Upper lobe of left lung (tissue), 6 donors: ENCODE data around the gene ST7. TPM values are rescaled to one million over a fixed set of nuclear protein-coding genes. Genes with fewer than 3 reads are reported as not detected.

Experiments
- ATAC-seq, 2 donors: fragments of 200-7000 bp; cut with Tn5 transposase; one replicate each; pipeline ENCODE4 v1.9.1; 2022; ENCODE audit warnings: mild to moderate bottlenecking in 2 of 2, moderate library complexity in 2 of 2; ENCODE audit not compliant: low FRiP score in 2 of 2
- DNase-seq, 2 donors: peaks; one replicate each; pipeline ENCODE4 v3.0.0-alpha.2; 2019 to 2020
- H3K27ac ChIP-seq, 4 donors: fragments of 200-600 bp; sonication (generic); one replicate each; pipeline ENCODE4 v1.5.1; 2016 to 2019
- H3K27me3 ChIP-seq, 4 donors: fragments of 200-600 bp; sonication (generic); one replicate each; pipeline ENCODE4 v1.5.1; 2017 to 2019
- H3K36me3 ChIP-seq, 4 donors: fragments of 200-600 bp; sonication (generic); one replicate each; pipeline ENCODE4 v1.5.1; 2016 to 2019
- H3K4me1 ChIP-seq, 4 donors: fragments of 200-600 bp; sonication (generic); one replicate each; pipeline ENCODE4 v1.5.1; 2018 to 2019
- H3K4me3 ChIP-seq, 4 donors: fragments of 200-600 bp; sonication (generic); one replicate each; pipeline ENCODE4 v1.5.1; 2017 to 2019; ENCODE audit warnings: mild to moderate bottlenecking in 2 of 4, moderate library complexity in 1 of 4
- H3K9me3 ChIP-seq, 4 donors: fragments of 200-600 bp; sonication (generic); one replicate each; pipeline ENCODE4 v1.5.1; 2018 to 2019
- EP300 ChIP-seq, 4 donors: sonication (generic); formaldehyde crosslinking; IDR thresholded peaks; one replicate each; pipeline ENCODE4 v1.5.1; 2017; ENCODE audit warnings: antibody characterized with exemption in 4 of 4, control low read depth in 2 of 4
- POLR2A ChIP-seq, 4 donors: fragments of 450-650 bp; IDR thresholded peaks; one replicate each; pipeline ENCODE4 v1.5.1; 2016 to 2017; ENCODE audit warnings: antibody characterized with exemption in 4 of 4, mild to moderate bottlenecking in 2 of 4
- POLR2AphosphoS5 ChIP-seq, 2 donors: sonication (generic); formaldehyde crosslinking; IDR thresholded peaks; one replicate each; pipeline ENCODE4 v1.5.1; 2017; ENCODE audit warnings: antibody characterized with exemption in 2 of 2
- WGBS, 2 donors: methylation state at CpG; one replicate each; pipeline ENCODE4 v1.1.5; 2017 to 2018; 5-methylcytosine and 5-hydroxymethylcytosine counted together
- total RNA-seq, 6 donors: library from RNA; depleted of rRNA in 4 of 6; stranded (reverse); fragments of >200 nt in 4 of 6; gene quantifications; one replicate each; pipeline versions ENCODE4 v1.1.0 to v1.2.1, GENCODE V29; 2016 to 2021
- TF ChIP-seq, protein P1 (sequence below), 6 experiments: fragments of 450-650 bp in 4 of 6; fragments of 200-600 bp in 2 of 6; sonication (generic) in 2 of 6; IDR thresholded peaks; one replicate each; pipeline ENCODE4 v1.5.1; 2016 to 2019; ENCODE audit warnings: antibody characterized with exemption in 6 of 6
- donor health status: DM: no; HTN: no; CAD: no; lungs with moderate emphysema.
- donor health status: DM: no; HTN: yes; CAD: no; lungs with severe emphysema.

ST7 gene
- total RNA-seq, 6 donors from 2014 or later = 36.0 to 135 (median 73.4) TPM

- no peak for DNase-seq
- ATAC-seq = no peak
- Histone ChIP-seq H3K27ac (no peak overlapping the region), H3K27me3 (no peaks in the 10 kb centered on the region), H3K36me3 (no peaks in the 10 kb centered on the region), H3K4me3 (no peak overlapping the region), H3K4me1 (peaks cover 6 to 16% (median 10%) of the 10 kb centered on the region in 4 donors), H3K9me3 (peaks cover 0 to 5% (median 0%) of the 10 kb centered on the region in 4 donors)
- TF ChIP-seq POLR2A (IDR thresholded peaks at IDR 0.05) = no peak
- no peak for TF ChIP-seq EP300 (IDR thresholded peaks at IDR 0.05)
- TF ChIP-seq, protein P1, sequence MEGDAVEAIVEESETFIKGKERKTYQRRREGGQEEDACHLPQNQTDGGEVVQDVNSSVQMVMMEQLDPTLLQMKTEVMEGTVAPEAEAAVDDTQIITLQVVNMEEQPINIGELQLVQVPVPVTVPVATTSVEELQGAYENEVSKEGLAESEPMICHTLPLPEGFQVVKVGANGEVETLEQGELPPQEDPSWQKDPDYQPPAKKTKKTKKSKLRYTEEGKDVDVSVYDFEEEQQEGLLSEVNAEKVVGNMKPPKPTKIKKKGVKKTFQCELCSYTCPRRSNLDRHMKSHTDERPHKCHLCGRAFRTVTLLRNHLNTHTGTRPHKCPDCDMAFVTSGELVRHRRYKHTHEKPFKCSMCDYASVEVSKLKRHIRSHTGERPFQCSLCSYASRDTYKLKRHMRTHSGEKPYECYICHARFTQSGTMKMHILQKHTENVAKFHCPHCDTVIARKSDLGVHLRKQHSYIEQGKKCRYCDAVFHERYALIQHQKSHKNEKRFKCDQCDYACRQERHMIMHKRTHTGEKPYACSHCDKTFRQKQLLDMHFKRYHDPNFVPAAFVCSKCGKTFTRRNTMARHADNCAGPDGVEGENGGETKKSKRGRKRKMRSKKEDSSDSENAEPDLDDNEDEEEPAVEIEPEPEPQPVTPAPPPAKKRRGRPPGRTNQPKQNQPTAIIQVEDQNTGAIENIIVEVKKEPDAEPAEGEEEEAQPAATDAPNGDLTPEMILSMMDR (IDR thresholded peaks at IDR 0.05) = no peak
- TF ChIP-seq POLR2AphosphoS5 (IDR thresholded peaks at IDR 0.05) = no peak
- WGBS, 2 donors = 85 to 89% methylated on average over 1 of the region's 1 CpG
Observed at GRCh38 chr7:117032810-117033209, 79.5 kb downstream of the ST7 start.

DNA sequence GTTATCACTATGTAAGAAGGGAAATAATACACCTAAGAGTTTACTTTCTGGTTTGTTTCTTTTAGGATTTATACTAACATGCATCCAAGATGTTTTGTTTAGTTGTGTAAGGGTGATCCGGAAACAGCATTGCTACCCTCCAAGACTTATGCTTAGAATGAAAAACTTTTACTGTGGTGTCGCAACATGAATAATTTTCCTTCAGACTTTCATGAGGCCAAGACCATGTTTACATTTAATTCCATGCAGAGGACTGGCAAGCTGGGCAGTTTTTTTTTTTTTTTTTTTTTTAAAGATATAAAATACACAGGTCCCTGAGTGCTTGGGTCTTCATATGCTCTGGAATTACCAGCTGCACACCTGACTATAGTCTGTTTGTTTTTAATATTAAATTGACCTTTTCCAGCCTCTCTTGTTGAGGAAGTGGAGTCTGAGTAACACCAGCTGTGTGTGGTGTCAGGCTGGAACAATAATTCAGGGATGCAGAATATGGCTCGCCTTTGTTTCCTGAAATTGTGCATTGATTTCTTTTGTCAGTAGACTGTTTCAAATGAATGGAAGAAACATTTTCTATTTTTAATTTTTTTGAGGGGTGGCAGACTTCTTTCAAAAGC lies 81.7 kb downstream of the ST7 start:
- Histone ChIP-seq H3K4me1 (peaks cover 6 to 16% (median 10%) of the 10 kb centered on the region in 4 donors), H3K9me3 (peaks cover 0 to 5% (median 0%) of the 10 kb centered on the region in 4 donors), H3K27ac (no peak overlapping the region), H3K36me3 (no peaks in the 10 kb centered on the region), H3K27me3 (no peaks in the 10 kb centered on the region), H3K4me3 (no peak overlapping the region)
- WGBS, 2 donors = 37 to 44% methylated on average over 3 of the region's 3 CpGs
- DNase-seq (no peak), ATAC-seq (no peak)
- TF ChIP-seq EP300 (IDR thresholded peaks at IDR 0.05) = no peak
- TF ChIP-seq, protein P1 (IDR thresholded peaks at IDR 0.05) = no peak

- TF ChIP-seq EP300 (IDR thresholded peaks at IDR 0.05) = no peak
- TF ChIP-seq, protein P1 (IDR thresholded peaks at IDR 0.05) = no peak
- no peak for TF ChIP-seq POLR2A (IDR thresholded peaks at IDR 0.05)
- TF ChIP-seq POLR2AphosphoS5 (IDR thresholded peaks at IDR 0.05) = no peak
- DNase-seq = no peak
- H3K27ac ChIP-seq = no peak overlapping the region
- WGBS, 2 donors = 95 to 98% methylated on average over 1 of the region's 1 CpG
- no peak for ATAC-seq
- peaks cover 0 to 4% (median 0%) of the 10 kb centered on the region in 4 donors for H3K9me3 ChIP-seq
- no peaks in the 10 kb centered on the region for H3K27me3 ChIP-seq
- no peak overlapping the region for H3K4me3 ChIP-seq
- no peaks in the 10 kb centered on the region for H3K36me3 ChIP-seq
- peaks cover 6 to 16% (median 10%) of the 10 kb centered on the region in 4 donors for H3K4me1 ChIP-seq
Observed at GRCh38 chr7:117035465-117035862, 82.2 kb downstream of the ST7 start.

GRCh38 chr7:117036053-117036669 lies 82.9 kb downstream of the ST7 start:
- ATAC-seq (no peak), DNase-seq (no peak)
- H3K27ac ChIP-seq = no peak overlapping the region
- no peak overlapping the region for H3K4me3 ChIP-seq
- WGBS, 2 donors = 55 to 63% methylated on average over 4 of the region's 4 CpGs
- H3K36me3 ChIP-seq = no peaks in the 10 kb centered on the region
- peaks cover 6 to 16% (median 10%) of the 10 kb centered on the region in 4 donors for H3K4me1 ChIP-seq
- TF ChIP-seq POLR2A (IDR thresholded peaks at IDR 0.05) = no peak
- no peak for TF ChIP-seq EP300 (IDR thresholded peaks at IDR 0.05)
- TF ChIP-seq POLR2AphosphoS5 (IDR thresholded peaks at IDR 0.05) = no peak
- TF ChIP-seq, protein P1 (IDR thresholded peaks at IDR 0.05) = no peak
- H3K9me3 ChIP-seq = no peaks in the 10 kb centered on the region
- H3K27me3 ChIP-seq = no peaks in the 10 kb centered on the region

- Histone ChIP-seq H3K36me3 (no peaks in the 10 kb centered on the region), H3K27ac (no peak overlapping the region), H3K4me1 (peaks cover 6 to 16% (median 10%) of the 10 kb centered on the region in 4 donors), H3K4me3 (no peak overlapping the region), H3K27me3 (no peaks in the 10 kb centered on the region), H3K9me3 (no peaks in the 10 kb centered on the region)
- TF ChIP-seq POLR2A (IDR thresholded peaks at IDR 0.05) = no peak
- TF ChIP-seq EP300 (IDR thresholded peaks at IDR 0.05) = no peak
- TF ChIP-seq, protein P1 (IDR thresholded peaks at IDR 0.05) = no peak
- no peak for TF ChIP-seq POLR2AphosphoS5 (IDR thresholded peaks at IDR 0.05)
- no peak for ATAC-seq
- 92 to 94% methylated on average over 5 of the region's 5 CpGs for WGBS, 2 donors
- no peak for DNase-seq
Observed at GRCh38 chr7:117036836-117037235, 83.5 kb downstream of the ST7 start.
